GM23338 (cell line): Measurements from ENCODE around the gene PHAF1. TPM values are rescaled to one million over a fixed set of nuclear protein-coding genes. Genes with fewer than 3 reads are reported as not detected.

Source experiments
- ATAC-seq: fragments of 200-7000 bp; cut with Tn5 transposase; 3 replicates; pipeline ENCODE4 v1.9.1; 2020
- DNase-seq: peaks from one replicate; pipeline ENCODE4 v3.0.0-alpha.2; 2015; ENCODE audit warnings: low spot score
- H2AFZ ChIP-seq: fragments of 200-600 bp; sonication (generic); 2 replicates; pipeline ENCODE4 v1.8.0; 2016; ENCODE audit warnings: antibody characterized with exemption, mild to moderate bottlenecking, moderate library complexity
- H3F3A ChIP-seq: fragments of 200-600 bp; sonication (generic); replicated peaks from 2 replicates; pipeline ENCODE4 v1.8.0; 2017; ENCODE audit warnings: antibody characterized with exemption, mixed run types, low read depth
- H3K27ac ChIP-seq: fragments of 200-600 bp; sonication (generic); 2 replicates; pipeline ENCODE4 v1.6.1; 2016; ENCODE audit warnings: low read depth
- H3K27me3 ChIP-seq: fragments of 200-600 bp; sonication (generic); 2 replicates; pipeline ENCODE4 v1.8.0; 2016; ENCODE audit warnings: mild to moderate bottlenecking, mixed run types, moderate library complexity; ENCODE audit not compliant: insufficient read depth
- H3K36me3 ChIP-seq: fragments of 200-600 bp; sonication (generic); 2 replicates; pipeline ENCODE4 v1.8.0; 2016; ENCODE audit warnings: mild to moderate bottlenecking; ENCODE audit not compliant: insufficient read depth
- H3K4me1 ChIP-seq: fragments of 200-600 bp; sonication (generic); 2 replicates; pipeline ENCODE4 v1.8.0; 2016; ENCODE audit warnings: mild to moderate bottlenecking, moderate library complexity; ENCODE audit not compliant: insufficient read depth
- H3K4me2 ChIP-seq: fragments of 200-600 bp; sonication (generic); 2 replicates; pipeline ENCODE4 v1.7.1; 2017; ENCODE audit warnings: mixed run types
- H3K4me3 ChIP-seq: fragments of 200-600 bp; sonication (generic); 2 replicates; pipeline ENCODE4 v1.6.1; 2016; ENCODE audit warnings: mixed run types
- H3K79me2 ChIP-seq: fragments of 200-600 bp; sonication (generic); replicated peaks from 2 replicates; pipeline ENCODE4 v1.8.0; 2017; ENCODE audit warnings: mild to moderate bottlenecking; ENCODE audit not compliant: insufficient read depth
- H3K9me2 ChIP-seq: fragments of 200-600 bp; sonication (generic); 2 replicates; pipeline ENCODE4 v1.8.0; 2017; ENCODE audit not compliant: insufficient read depth
- H4K20me1 ChIP-seq: fragments of 200-600 bp; sonication (generic); replicated peaks from 2 replicates; pipeline ENCODE4 v1.8.0; 2017; ENCODE audit warnings: mild to moderate bottlenecking; ENCODE audit not compliant: insufficient read depth
- H3K27ac Mint-ChIP-seq: 2 replicates; pipeline ENCODE4 v1.8.0; 2020; ENCODE audit warnings: inconsistent platforms, mild to moderate bottlenecking, moderate library complexity, mixed read lengths
- H3K27me3 Mint-ChIP-seq: 3 replicates; pipeline ENCODE4 v1.8.0; 2022; ENCODE audit warnings: low read depth, mild to moderate bottlenecking, moderate library complexity, mixed read lengths, inconsistent platforms; ENCODE audit not compliant: insufficient read depth, poor library complexity
- H3K36me3 Mint-ChIP-seq: 3 replicates; pipeline ENCODE4 v1.8.0; 2021; ENCODE audit warnings: low read depth, mild to moderate bottlenecking, inconsistent platforms, moderate library complexity, mixed read lengths
- H3K4me1 Mint-ChIP-seq: 3 replicates; pipeline ENCODE4 v1.8.0; 2020; ENCODE audit warnings: mild to moderate bottlenecking, inconsistent platforms, mixed read lengths
- H3K4me3 Mint-ChIP-seq: 3 replicates; pipeline ENCODE4 v1.8.0; 2021; ENCODE audit warnings: moderate library complexity, mild to moderate bottlenecking, inconsistent platforms, mixed read lengths
- H3K9me3 Mint-ChIP-seq: 3 replicates; pipeline ENCODE4 v1.8.0; 2020; ENCODE audit warnings: moderate library complexity, mild to moderate bottlenecking, inconsistent platforms, mixed read lengths
- CREB1 ChIP-seq: fragments of 250-450 bp; sonication (Bioruptor Pico); IDR thresholded peaks from 2 replicates; pipeline ENCODE4 v1.5.0; 2020; ENCODE audit warnings: low read depth, mild to moderate bottlenecking, moderate library complexity
- CTCF ChIP-seq, 2 experiments: fragments of 200-600 bp in 1 of 2; sonication (generic) in 1 of 2; conservative IDR thresholded peaks; 2 replicates each; pipeline versions ENCODE4 v1.5.1 to v1.6.1; 2016 to 2017; ENCODE audit warnings: antibody characterized with exemption in 2 of 2, low read depth in 2 of 2, mild to moderate bottlenecking in 2 of 2, moderate library complexity in 1 of 2
- EZH2 ChIP-seq: fragments of 200-600 bp; sonication (generic); IDR thresholded peaks from one replicate; pipeline ENCODE4 v1.8.0; 2017; ENCODE audit warnings: antibody characterized with exemption, mild to moderate bottlenecking, low read depth; ENCODE audit not compliant: unreplicated experiment
- EZH2phosphoT487 ChIP-seq: fragments of 200-600 bp; sonication (generic); IDR thresholded peaks from one replicate; pipeline ENCODE4 v1.8.1; 2018; ENCODE audit warnings: antibody characterized with exemption; ENCODE audit not compliant: unreplicated experiment
- JUNB ChIP-seq: IDR thresholded peaks from one replicate; pipeline ENCODE4 v1.6.1; 2016; ENCODE audit warnings: antibody characterized with exemption; ENCODE audit not compliant: unreplicated experiment
- POLR2AphosphoS5 ChIP-seq: IDR thresholded peaks from 2 replicates; pipeline ENCODE4 v1.6.1; 2016; ENCODE audit warnings: antibody characterized with exemption, low read depth
- REST ChIP-seq: IDR thresholded peaks from one replicate; pipeline ENCODE4 v1.6.1; 2018; ENCODE audit warnings: antibody characterized with exemption; ENCODE audit not compliant: unreplicated experiment
- STAT1 ChIP-seq: IDR thresholded peaks from one replicate; pipeline ENCODE4 v1.6.1; 2016; ENCODE audit warnings: antibody characterized with exemption; ENCODE audit not compliant: unreplicated experiment
- ZNF114 ChIP-seq: fragments of 250-450 bp; sonication (Bioruptor Pico); IDR thresholded peaks from 2 replicates; pipeline ENCODE4 v1.5.0; 2020; ENCODE audit warnings: mild to moderate bottlenecking, moderate library complexity
- ZNF331 ChIP-seq: fragments of 250-450 bp; sonication (Bioruptor Pico); IDR thresholded peaks from 2 replicates; pipeline ENCODE4 v1.5.0; 2020; ENCODE audit warnings: low read depth, mild to moderate bottlenecking, moderate library complexity
- polyA plus RNA-seq: library from polyadenylated mRNA; unstranded; fragments of >200 nt; fragmentation: Nextera tagmentation; extraction: Ambion mirVana; gene quantifications from 2 replicates; pipeline ENCODE4 v1.2.1, GENCODE V29; 2016
- total RNA-seq: library from RNA; depleted of rRNA; stranded (reverse); fragments of >200 nt; shearing (Covaris generic); gene quantifications from 2 replicates; pipeline ENCODE4 v1.2.3, GENCODE V29; 2014
- TF ChIP-seq, protein P1 (sequence below): IDR thresholded peaks from 2 replicates; pipeline ENCODE4 v1.6.1; 2016; ENCODE audit warnings: antibody characterized with exemption

PHAF1 gene
- total and polyA plus RNA-seq, 2 experiments from 2014 or later, result 14.7 to 35.9 TPM

DNA sequence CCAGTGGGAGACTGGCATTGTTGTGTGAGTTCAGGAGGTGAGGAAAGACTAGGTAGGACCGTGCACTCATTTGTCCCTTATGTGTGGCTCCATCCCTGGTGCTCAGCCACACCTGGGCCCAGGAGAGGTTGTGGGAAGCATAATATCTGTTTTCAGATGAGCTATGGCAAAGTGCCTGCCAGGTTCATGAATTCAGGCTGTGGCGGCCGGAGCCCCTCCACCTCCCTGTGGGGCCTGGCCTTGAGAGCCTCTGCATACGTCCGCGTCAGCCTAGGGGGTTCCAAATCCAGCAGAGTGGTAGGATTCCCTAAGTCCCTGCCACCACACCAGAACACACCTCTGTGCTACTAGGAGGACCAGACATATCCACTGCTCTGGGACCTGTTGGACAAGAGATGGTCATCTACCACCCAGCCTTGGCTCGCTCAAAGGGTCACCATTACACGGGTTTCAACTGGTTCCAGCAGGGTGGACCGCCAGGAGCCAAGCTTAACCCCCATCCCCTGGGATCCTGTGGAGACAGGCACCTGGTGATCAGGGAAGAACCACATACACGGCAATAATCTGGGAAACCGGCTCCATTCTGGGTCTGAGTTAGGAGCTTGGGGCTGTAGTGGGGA lies 39.0 kb downstream of the PHAF1 start (continued):
- TF ChIP-seq POLR2AphosphoS5, result no peak
- no peak for TF ChIP-seq ZNF114 (CRISPR knock-in tag)
- no peak for TF ChIP-seq CREB1 (CRISPR knock-in tag)
- no peak for TF ChIP-seq CTCF (conservative IDR thresholded peaks at IDR 0.05; ENCODE audit: low read depth in 2 of 2)
- TF ChIP-seq EZH2, result no peak
- no peak for TF ChIP-seq EZH2phosphoT487
- TF ChIP-seq REST, result no peak
- TF ChIP-seq, protein P1, sequence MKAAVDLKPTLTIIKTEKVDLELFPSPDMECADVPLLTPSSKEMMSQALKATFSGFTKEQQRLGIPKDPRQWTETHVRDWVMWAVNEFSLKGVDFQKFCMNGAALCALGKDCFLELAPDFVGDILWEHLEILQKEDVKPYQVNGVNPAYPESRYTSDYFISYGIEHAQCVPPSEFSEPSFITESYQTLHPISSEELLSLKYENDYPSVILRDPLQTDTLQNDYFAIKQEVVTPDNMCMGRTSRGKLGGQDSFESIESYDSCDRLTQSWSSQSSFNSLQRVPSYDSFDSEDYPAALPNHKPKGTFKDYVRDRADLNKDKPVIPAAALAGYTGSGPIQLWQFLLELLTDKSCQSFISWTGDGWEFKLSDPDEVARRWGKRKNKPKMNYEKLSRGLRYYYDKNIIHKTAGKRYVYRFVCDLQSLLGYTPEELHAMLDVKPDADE, result no peak
- TF ChIP-seq JUNB, result no peak
- no peak for TF ChIP-seq STAT1

DNA sequence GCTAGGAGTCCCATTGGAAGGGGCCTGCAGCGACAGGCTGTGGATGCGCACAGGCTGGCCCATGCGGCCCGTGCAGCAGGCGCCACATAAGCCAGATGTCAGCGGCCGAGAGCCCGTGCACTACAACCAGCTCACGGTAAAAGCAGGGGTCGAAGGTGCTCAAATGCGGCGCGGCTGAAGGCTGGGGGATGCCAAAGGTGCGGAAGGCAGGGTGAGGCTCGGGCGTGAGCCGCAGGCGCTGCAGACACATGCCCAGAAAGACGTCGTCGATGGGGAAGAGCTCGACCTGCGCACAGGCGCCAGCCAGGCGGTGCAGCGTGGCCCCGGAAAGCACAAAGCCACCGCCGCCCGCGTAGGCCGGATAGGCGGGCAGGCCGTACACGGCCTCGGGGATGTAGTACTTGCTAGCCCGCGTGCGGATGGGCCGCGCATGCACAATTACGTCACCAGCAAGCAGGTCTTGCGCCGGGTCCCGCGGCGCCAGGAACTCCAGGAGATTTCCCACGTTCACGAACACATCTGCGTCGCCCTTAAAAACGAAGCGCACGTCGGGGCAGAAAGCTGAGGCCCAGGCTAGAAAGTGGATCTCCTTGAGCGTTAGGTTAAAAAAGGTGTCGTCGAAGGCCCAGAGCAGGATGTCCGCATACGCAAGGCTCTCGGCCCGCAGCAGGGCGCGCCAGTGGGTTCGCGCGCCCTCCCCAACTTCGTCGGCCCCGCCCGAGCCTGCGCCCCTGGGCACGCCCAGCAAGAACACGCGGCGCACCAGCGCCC lies 39.7 kb downstream of the PHAF1 start:
- H3F3A ChIP-seq, result 0 out of 2 replicates have a peak, but pooled peaks cover 7% of the 10 kb centered on the region
- H3K36me3 Mint-ChIP-seq, result peaks cover 21% of the 10 kb centered on the region
- no peaks in the 10 kb centered on the region; the same call in none of the 2 replicates for H4K20me1 ChIP-seq
- ATAC-seq (peak; percentile 15), DNase-seq (peak; percentile 80)
- H3K79me2 ChIP-seq, result no peaks in the 10 kb centered on the region
- peaks cover 10% of the 10 kb centered on the region; the same call in 2 of the 3 replicates for H3K4me1 Mint-ChIP-seq
- peak overlapping the region; percentile 58 for H3K4me3 Mint-ChIP-seq
- H2AFZ ChIP-seq, result peak overlapping the region; percentile 97; the same call in 1 of the 2 replicates
- no peaks in the 10 kb centered on the region for H3K9me3 Mint-ChIP-seq
- no peaks in the 10 kb centered on the region for H3K9me2 ChIP-seq
- H3K4me2 ChIP-seq, result peak overlapping the region; percentile 94
- H3K27me3 Mint-ChIP-seq, result peaks cover 45% of the 10 kb centered on the region
- peaks cover 64% of the 10 kb centered on the region for H3K27me3 ChIP-seq
- TF ChIP-seq EZH2, result no peak
- TF ChIP-seq POLR2AphosphoS5, result peak; percentile 22
- no peak for TF ChIP-seq JUNB
- no peak for TF ChIP-seq REST
- TF ChIP-seq ZNF331 (CRISPR knock-in tag), result no peak
- TF ChIP-seq CTCF (conservative IDR thresholded peaks at IDR 0.05; ENCODE audit: low read depth in 2 of 2), result peak in 1 of 2 experiments; percentile 43; a peak in 3 of 4 replicates
- H3K27ac Mint-ChIP-seq, result no peak overlapping the region
- no peak overlapping the region for H3K27ac ChIP-seq
- H3K36me3 ChIP-seq, result no peaks in the 10 kb centered on the region
- H3K4me3 ChIP-seq, result peak overlapping the region; percentile 77
- peaks cover 6% of the 10 kb centered on the region; the same call in 1 of the 2 replicates for H3K4me1 ChIP-seq
